Mucosa of rectum (tissue), 2 donors: ENCODE measurements around the gene LPP.

Experiments
- H3K27ac ChIP-seq, 2 donors: one replicate each; pipeline ENCODE4 v1.7.0; 2013; ENCODE audit warnings: inconsistent platforms in 2 of 2, low read depth in 2 of 2, low read length in 2 of 2
- H3K27me3 ChIP-seq, 2 donors: one replicate each; pipeline ENCODE4 v1.7.0; 2013; ENCODE audit warnings: low read length in 2 of 2; ENCODE audit not compliant: control insufficient read depth in 2 of 2, insufficient read depth in 2 of 2
- H3K36me3 ChIP-seq, 2 donors: one replicate each; pipeline ENCODE4 v1.7.0; 2013; ENCODE audit warnings: low read length in 2 of 2; ENCODE audit not compliant: control insufficient read depth in 2 of 2, insufficient read depth in 2 of 2
- H3K4me1 ChIP-seq, 2 donors: one replicate each; pipeline ENCODE4 v1.7.0; 2013; ENCODE audit warnings: low read length in 2 of 2, mild to moderate bottlenecking in 1 of 2; ENCODE audit not compliant: control insufficient read depth in 2 of 2, insufficient read depth in 2 of 2
- H3K4me3 ChIP-seq, 2 donors: one replicate each; pipeline ENCODE4 v1.7.0; 2013; ENCODE audit warnings: low read length in 2 of 2
- H3K9ac ChIP-seq, 2 donors: one replicate each; pipeline ENCODE4 v1.7.0; 2013; ENCODE audit warnings: low read length in 2 of 2, low read depth in 1 of 2, mild to moderate bottlenecking in 1 of 2
- H3K9me3 ChIP-seq, 2 donors: one replicate each; pipeline ENCODE4 v1.7.0; 2013; ENCODE audit warnings: low read length in 2 of 2; ENCODE audit not compliant: control insufficient read depth in 2 of 2
- donor health status: healthy.
- donor health status: Normal muscosa, but diverticular disease.

LPP gene

GRCh38 chr3:188747489-188747888 is 593.5 kb downstream of the LPP start:
- Histone ChIP-seq H3K4me3 (no peak overlapping the region), H3K27ac (no peak overlapping the region)

GRCh38 chr3:188749010-188749617 is 595.2 kb downstream of the LPP start:
- H3K9ac ChIP-seq: no peak overlapping the region
- no peaks in the 10 kb centered on the region for H3K27me3 ChIP-seq
- H3K27ac ChIP-seq: no peak overlapping the region
- H3K4me1 ChIP-seq: no peaks in the 10 kb centered on the region
- H3K9me3 ChIP-seq: no peaks in the 10 kb centered on the region
- no peaks in the 10 kb centered on the region for H3K36me3 ChIP-seq
- no peak overlapping the region for H3K4me3 ChIP-seq

More at GRCh38 chr3:188747489-188747888, 593.5 kb downstream of the LPP start:
- H3K27me3 ChIP-seq: no peaks in the 10 kb centered on the region
- H3K9ac ChIP-seq: no peak overlapping the region
- H3K9me3 ChIP-seq: no peaks in the 10 kb centered on the region
- H3K4me1 ChIP-seq: no peaks in the 10 kb centered on the region
- no peaks in the 10 kb centered on the region for H3K36me3 ChIP-seq

- no peaks in the 10 kb centered on the region for H3K27me3 ChIP-seq
- no peak overlapping the region for H3K4me3 ChIP-seq
- H3K9me3 ChIP-seq: no peaks in the 10 kb centered on the region
- H3K36me3 ChIP-seq: no peaks in the 10 kb centered on the region
- no peak overlapping the region for H3K27ac ChIP-seq
- no peaks in the 10 kb centered on the region for H3K4me1 ChIP-seq
- no peak overlapping the region for H3K9ac ChIP-seq
These were observed 595.9 kb downstream of the LPP start for GRCh38 chr3:188749830-188750229.

- Histone ChIP-seq H3K27ac (no peak overlapping the region), H3K9me3 (no peaks in the 10 kb centered on the region), H3K4me1 (no peaks in the 10 kb centered on the region)
These were observed 596.7 kb downstream of the LPP start for GRCh38 chr3:188750617-188751016.

GRCh38 chr3:188752850-188753249 is 598.9 kb downstream of the LPP start:
- no peaks in the 10 kb centered on the region for H3K4me1 ChIP-seq
- no peaks in the 10 kb centered on the region for H3K9me3 ChIP-seq
- H3K27ac ChIP-seq: no peak overlapping the region
- H3K9ac ChIP-seq: no peak overlapping the region
- H3K36me3 ChIP-seq: no peaks in the 10 kb centered on the region
- H3K27me3 ChIP-seq: no peaks in the 10 kb centered on the region
- no peak overlapping the region for H3K4me3 ChIP-seq

More at GRCh38 chr3:188750617-188751016, 596.7 kb downstream of the LPP start:
- Histone ChIP-seq H3K9ac (no peak overlapping the region), H3K27me3 (no peaks in the 10 kb centered on the region), H3K36me3 (no peaks in the 10 kb centered on the region), H3K4me3 (no peak overlapping the region)

- H3K36me3 ChIP-seq: no peaks in the 10 kb centered on the region
- no peaks in the 10 kb centered on the region for H3K4me1 ChIP-seq
- no peaks in the 10 kb centered on the region for H3K27me3 ChIP-seq
- H3K9ac ChIP-seq: no peak overlapping the region
- no peaks in the 10 kb centered on the region for H3K9me3 ChIP-seq
- H3K27ac ChIP-seq: no peak overlapping the region
- H3K4me3 ChIP-seq: no peak overlapping the region
These were observed 600.3 kb downstream of the LPP start for GRCh38 chr3:188754267-188754666.

GRCh38 chr3:188756241-188756640 is 602.3 kb downstream of the LPP start:
- no peak overlapping the region for H3K4me3 ChIP-seq
- H3K4me1 ChIP-seq: no peaks in the 10 kb centered on the region
- no peaks in the 10 kb centered on the region for H3K9me3 ChIP-seq
- H3K27me3 ChIP-seq: no peaks in the 10 kb centered on the region
- no peak overlapping the region for H3K27ac ChIP-seq
- no peak overlapping the region for H3K9ac ChIP-seq
- H3K36me3 ChIP-seq: peaks cover 4 to 9% of the 10 kb centered on the region in 2 donors

GRCh38 chr3:188759336-188760005 is 605.5 kb downstream of the LPP start:
- Histone ChIP-seq H3K36me3 (peaks cover 4 to 9% of the 10 kb centered on the region in 2 donors), H3K27ac (no peak overlapping the region)

GRCh38 chr3:188760408-188760807 is 606.5 kb downstream of the LPP start:
- Histone ChIP-seq H3K4me1 (no peaks in the 10 kb centered on the region), H3K9ac (no peak overlapping the region), H3K27ac (no peak overlapping the region), H3K27me3 (no peaks in the 10 kb centered on the region), H3K36me3 (peaks cover 4 to 9% of the 10 kb centered on the region in 2 donors), H3K4me3 (no peak overlapping the region), H3K9me3 (no peaks in the 10 kb centered on the region)

More at GRCh38 chr3:188759336-188760005, 605.5 kb downstream of the LPP start:
- Histone ChIP-seq H3K9ac (no peak overlapping the region), H3K4me3 (no peak overlapping the region), H3K4me1 (no peaks in the 10 kb centered on the region), H3K9me3 (no peaks in the 10 kb centered on the region), H3K27me3 (no peaks in the 10 kb centered on the region)

GRCh38 chr3:188761439-188761838 is 607.5 kb downstream of the LPP start:
- no peak overlapping the region for H3K4me3 ChIP-seq
- peaks cover 4 to 9% of the 10 kb centered on the region in 2 donors for H3K36me3 ChIP-seq
- no peaks in the 10 kb centered on the region for H3K9me3 ChIP-seq
- no peak overlapping the region for H3K9ac ChIP-seq
- H3K27ac ChIP-seq: no peak overlapping the region
- H3K27me3 ChIP-seq: no peaks in the 10 kb centered on the region
- no peaks in the 10 kb centered on the region for H3K4me1 ChIP-seq
